Measurements from ENCODE around the gene ELP4.
"Not testable (repeated sequence)": the region's sequence is repeated elsewhere in the genome, so short reads cannot be mapped to it uniquely, and the experiment has no call there.

The ELP4 gene

DNA sequence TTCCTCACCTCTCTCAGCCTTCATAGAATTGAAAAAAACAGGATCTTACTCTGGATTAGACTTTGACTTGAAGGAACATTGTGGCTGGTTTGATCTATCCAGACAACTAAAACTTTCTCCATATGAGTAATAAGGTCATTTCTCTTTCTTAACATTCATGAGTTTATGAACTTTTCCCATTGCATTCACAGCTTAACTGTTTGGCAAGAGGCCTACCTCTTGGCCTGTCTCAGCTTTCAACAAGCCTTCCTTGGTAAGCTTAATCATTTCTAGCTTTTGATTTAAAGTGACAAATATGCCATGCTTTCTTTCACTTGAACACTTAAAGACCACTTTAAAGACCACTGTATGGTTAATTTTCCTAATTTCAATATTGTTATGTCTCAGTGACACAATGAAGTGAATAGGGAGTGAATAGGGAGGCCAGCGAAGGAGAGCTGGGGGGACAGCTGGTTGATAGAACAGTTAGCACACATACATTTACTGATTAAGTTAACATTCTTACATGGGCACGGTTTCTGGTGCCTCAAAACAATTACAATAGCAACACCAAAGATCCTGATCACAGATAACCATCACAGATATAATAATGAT lies 17.1 kb upstream of the ELP4 start:
- Histone ChIP-seq H3K27me3 (ENCODE audit: insufficient read depth, low read length) (no peaks in the 10 kb centered on the region), H3K4me3 (ENCODE audit: low read depth, low read length, poor library complexity, severe bottlenecking) (no peak overlapping the region), H3F3A (ENCODE audit: insufficient read depth, low read length) (no peaks in the 10 kb centered on the region), H3K9ac (ENCODE audit: low read length) (no peak overlapping the region), H3K4me2 (ENCODE audit: low read length) (no peak overlapping the region), H3K9me3 (ENCODE audit: low read length) (0 out of 2 replicates have a peak, but pooled peaks cover 2% of the 10 kb centered on the region), H3K27ac (ENCODE audit: low read depth, low read length, poor library complexity, severe bottlenecking) (no peak overlapping the region), H3K79me2 (ENCODE audit: insufficient read depth, low read length) (peaks cover 26% of the 10 kb centered on the region), H3K9me2 (ENCODE audit: low read depth, low read length) (no peaks in the 10 kb centered on the region), H3K36me3 (ENCODE audit: insufficient read depth, low read length) (peaks cover 42% of the 10 kb centered on the region), H3K4me1 (ENCODE audit: insufficient read depth, low read length, severe bottlenecking) (no peaks in the 10 kb centered on the region), H4K20me1 (ENCODE audit: insufficient read depth, low read length) (no peaks in the 10 kb centered on the region), H2AFZ (ENCODE audit: low read length) (no peak overlapping the region)
- TF ChIP-seq EZH2 (IDR thresholded peaks at IDR 0.05; ENCODE audit: borderline replicate concordance, low read length), result no peak
- TF ChIP-seq, protein P1, sequence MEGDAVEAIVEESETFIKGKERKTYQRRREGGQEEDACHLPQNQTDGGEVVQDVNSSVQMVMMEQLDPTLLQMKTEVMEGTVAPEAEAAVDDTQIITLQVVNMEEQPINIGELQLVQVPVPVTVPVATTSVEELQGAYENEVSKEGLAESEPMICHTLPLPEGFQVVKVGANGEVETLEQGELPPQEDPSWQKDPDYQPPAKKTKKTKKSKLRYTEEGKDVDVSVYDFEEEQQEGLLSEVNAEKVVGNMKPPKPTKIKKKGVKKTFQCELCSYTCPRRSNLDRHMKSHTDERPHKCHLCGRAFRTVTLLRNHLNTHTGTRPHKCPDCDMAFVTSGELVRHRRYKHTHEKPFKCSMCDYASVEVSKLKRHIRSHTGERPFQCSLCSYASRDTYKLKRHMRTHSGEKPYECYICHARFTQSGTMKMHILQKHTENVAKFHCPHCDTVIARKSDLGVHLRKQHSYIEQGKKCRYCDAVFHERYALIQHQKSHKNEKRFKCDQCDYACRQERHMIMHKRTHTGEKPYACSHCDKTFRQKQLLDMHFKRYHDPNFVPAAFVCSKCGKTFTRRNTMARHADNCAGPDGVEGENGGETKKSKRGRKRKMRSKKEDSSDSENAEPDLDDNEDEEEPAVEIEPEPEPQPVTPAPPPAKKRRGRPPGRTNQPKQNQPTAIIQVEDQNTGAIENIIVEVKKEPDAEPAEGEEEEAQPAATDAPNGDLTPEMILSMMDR (IDR thresholded peaks at IDR 0.05; ENCODE audit: low read length), result no peak

DNA sequence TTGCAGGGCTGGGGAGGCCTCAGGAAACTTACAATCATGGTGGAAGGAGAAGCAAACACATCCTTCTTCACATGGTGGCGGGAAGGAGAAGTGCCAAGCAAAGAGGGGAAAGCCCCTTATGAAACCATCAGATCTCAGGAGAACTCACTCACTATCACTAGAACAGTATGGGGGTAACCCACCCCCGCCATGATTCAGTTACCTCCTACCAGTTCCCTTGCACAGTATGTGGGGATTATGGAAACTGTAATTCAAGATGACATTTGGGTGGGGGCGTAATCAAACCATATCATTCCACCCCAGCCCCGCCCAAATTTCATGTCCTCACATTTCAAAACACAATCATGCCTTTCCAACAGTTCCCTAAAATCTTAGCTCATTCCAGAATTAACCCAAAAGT lies 16.3 kb upstream of the ELP4 start:
- H3K9me3 ChIP-seq (ENCODE audit: low read length), result 0 out of 2 replicates have a peak, but pooled peaks cover 2% of the 10 kb centered on the region
- peaks cover 49% of the 10 kb centered on the region for H3K36me3 ChIP-seq (ENCODE audit: insufficient read depth, low read length)
- no peak overlapping the region for H3K27ac ChIP-seq (ENCODE audit: low read depth, low read length, poor library complexity, severe bottlenecking)
- no peaks in the 10 kb centered on the region for H3K4me1 ChIP-seq (ENCODE audit: insufficient read depth, low read length, severe bottlenecking)
- no peaks in the 10 kb centered on the region for H4K20me1 ChIP-seq (ENCODE audit: insufficient read depth, low read length)
- H3K4me2 ChIP-seq (ENCODE audit: low read length), result no peak overlapping the region
- peaks cover 32% of the 10 kb centered on the region for H3K79me2 ChIP-seq (ENCODE audit: insufficient read depth, low read length)
- H2AFZ ChIP-seq (ENCODE audit: low read length), result no peak overlapping the region
- H3K9ac ChIP-seq (ENCODE audit: low read length), result no peak overlapping the region
- no peak overlapping the region for H3K4me3 ChIP-seq (ENCODE audit: low read depth, low read length, poor library complexity, severe bottlenecking)
- TF ChIP-seq, protein P1 (IDR thresholded peaks at IDR 0.05; ENCODE audit: low read length), result no peak
- H3K27me3 ChIP-seq (ENCODE audit: insufficient read depth, low read length), result no peaks in the 10 kb centered on the region
- H3F3A ChIP-seq (ENCODE audit: insufficient read depth, low read length), result no peaks in the 10 kb centered on the region
- H3K9me2 ChIP-seq (ENCODE audit: low read depth, low read length), result no peaks in the 10 kb centered on the region

DNA sequence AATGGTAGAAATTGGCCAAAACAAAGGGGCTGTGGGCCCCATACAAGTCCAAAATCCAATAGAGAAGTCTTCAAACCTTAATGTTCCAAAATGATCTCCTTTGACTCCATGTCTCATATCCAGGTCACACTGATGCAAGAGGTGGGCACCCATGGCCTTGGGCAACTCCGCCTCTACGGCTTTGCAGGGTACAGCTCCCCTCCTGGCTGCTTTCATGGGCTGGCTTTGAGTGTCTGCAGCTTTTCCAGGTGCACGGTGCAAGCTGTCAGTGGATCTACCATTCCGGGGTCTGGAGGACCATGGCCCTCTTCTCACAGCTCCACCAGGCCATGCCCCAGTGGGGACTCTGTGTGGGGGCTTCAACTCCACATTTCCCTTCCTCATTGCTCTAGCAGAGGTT lies 15.8 kb upstream of the ELP4 start:
- not testable (repeated sequence) for H3K9me2 ChIP-seq (ENCODE audit: low read depth, low read length); H3K4me3 ChIP-seq (ENCODE audit: low read depth, low read length, poor library complexity, severe bottlenecking); H3K9ac ChIP-seq (ENCODE audit: low read length); H3K9me3 ChIP-seq (ENCODE audit: low read length); H3K4me1 ChIP-seq (ENCODE audit: insufficient read depth, low read length, severe bottlenecking); H4K20me1 ChIP-seq (ENCODE audit: insufficient read depth, low read length); H3K27me3 ChIP-seq (ENCODE audit: insufficient read depth, low read length); H3K4me2 ChIP-seq (ENCODE audit: low read length); H3F3A ChIP-seq (ENCODE audit: insufficient read depth, low read length); H2AFZ ChIP-seq (ENCODE audit: low read length); H3K27ac ChIP-seq (ENCODE audit: low read depth, low read length, poor library complexity, severe bottlenecking)
- H3K36me3 ChIP-seq (ENCODE audit: insufficient read depth, low read length), result peaks cover 53% of the 10 kb centered on the region
- peaks cover 34% of the 10 kb centered on the region for H3K79me2 ChIP-seq (ENCODE audit: insufficient read depth, low read length)

DNA sequence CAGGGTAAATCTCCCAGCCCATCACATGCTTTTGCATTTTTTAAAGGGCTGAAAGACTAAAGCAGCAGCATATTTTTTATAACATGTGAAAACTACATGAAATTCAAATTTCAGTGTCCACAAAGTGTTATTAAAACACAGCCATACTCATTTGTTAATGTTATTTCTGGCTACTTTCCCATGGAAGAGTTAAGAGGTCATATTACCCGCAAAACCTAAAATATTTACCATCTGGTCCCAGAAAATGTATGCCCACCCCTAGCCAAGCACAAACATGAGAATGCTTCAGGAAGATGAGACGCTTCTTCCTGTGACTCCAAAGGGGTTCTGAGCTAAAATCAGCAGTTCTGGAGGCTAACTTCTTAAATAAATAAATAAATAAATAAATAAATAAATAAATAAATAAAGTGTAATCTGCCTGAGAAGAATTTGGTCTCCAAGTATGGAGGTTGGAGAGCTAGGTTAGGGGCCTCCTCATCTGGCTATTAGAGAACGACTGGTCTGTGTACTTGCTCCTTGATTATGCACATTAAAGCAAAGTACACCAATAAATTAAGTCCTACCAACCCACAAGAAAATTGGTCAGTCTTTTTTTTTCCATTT lies 9.9 kb upstream of the ELP4 start:
- H3K4me3 ChIP-seq (ENCODE audit: low read depth, low read length, poor library complexity, severe bottlenecking), result no peak overlapping the region
- H2AFZ ChIP-seq (ENCODE audit: low read length), result no peak overlapping the region
- H3K4me1 ChIP-seq (ENCODE audit: insufficient read depth, low read length, severe bottlenecking), result peaks cover 5% of the 10 kb centered on the region
- H3K79me2 ChIP-seq (ENCODE audit: insufficient read depth, low read length), result peaks cover 86% of the 10 kb centered on the region
- no peak overlapping the region for H3K4me2 ChIP-seq (ENCODE audit: low read length)
- TF ChIP-seq EZH2 (IDR thresholded peaks at IDR 0.05; ENCODE audit: borderline replicate concordance, low read length), result no peak
- TF ChIP-seq, protein P1 (IDR thresholded peaks at IDR 0.05; ENCODE audit: low read length), result no peak
- no peak overlapping the region for H3K27ac ChIP-seq (ENCODE audit: low read depth, low read length, poor library complexity, severe bottlenecking)
- H3K27me3 ChIP-seq (ENCODE audit: insufficient read depth, low read length), result no peaks in the 10 kb centered on the region
- no peak overlapping the region for H3K9ac ChIP-seq (ENCODE audit: low read length)
- H3K9me3 ChIP-seq (ENCODE audit: low read length), result 0 out of 2 replicates have a peak, but pooled peaks cover 5% of the 10 kb centered on the region
- H3K36me3 ChIP-seq (ENCODE audit: insufficient read depth, low read length), result peaks cover 61% of the 10 kb centered on the region
- peaks cover 3% of the 10 kb centered on the region; the same call in 1 of the 2 replicates for H4K20me1 ChIP-seq (ENCODE audit: insufficient read depth, low read length)
- H3K9me2 ChIP-seq (ENCODE audit: low read depth, low read length), result no peaks in the 10 kb centered on the region
- H3F3A ChIP-seq (ENCODE audit: insufficient read depth, low read length), result no peaks in the 10 kb centered on the region
